K562 (cell line): ENCODE results near the gene SENP3. TPM values are rescaled to one million over a fixed set of nuclear protein-coding genes. Genes with fewer than 3 reads are reported as not detected.

Experiments
- PCBP1 ChIP-seq: fragments of 200-400 bp; formaldehyde crosslinking; IDR thresholded peaks from 2 replicates; pipeline ENCODE4 v1.6.1; 2018; ENCODE audit warnings: mild to moderate bottlenecking, low read depth, low read length; ENCODE audit not compliant: poor library complexity, severe bottlenecking
- RBFOX2 ChIP-seq: fragments of 200-400 bp; formaldehyde crosslinking; IDR thresholded peaks from 2 replicates; pipeline ENCODE4 v1.6.1; 2017; ENCODE audit warnings: low read depth, mild to moderate bottlenecking, low read length, moderate library complexity
- SIN3A ChIP-seq, 2 experiments: fragments of 150-350 bp in 1 of 2; IDR thresholded peaks; 2 replicates each; pipeline ENCODE4 v1.6.1; 2011 to 2016; ENCODE audit warnings: borderline replicate concordance in 2 of 2, low read depth in 2 of 2, low read length in 2 of 2, mild to moderate bottlenecking in 2 of 2, moderate library complexity in 2 of 2; ENCODE audit not compliant: control insufficient read depth in 1 of 2
- ZNF408 ChIP-seq: fragments of 250-450 bp; sonication (Bioruptor Pico); IDR thresholded peaks from 2 replicates; pipeline ENCODE4 v1.4.0; 2020; ENCODE audit warnings: low read depth, mild to moderate bottlenecking, moderate library complexity
- polyA plus RNA-seq, 8 experiments: library from polyadenylated mRNA; depleted of rRNA in 4 of 8; stranded (reverse) in 5 of 8; unstranded in 3 of 8; fragments of >200 nt; fragmentation: Nextera tagmentation in 2 of 8; fragmentation: Illumina TruSeq in 1 of 8; extraction: Ambion mirVana in 2 of 8; extraction: Trizol in 1 of 8; gene quantifications; 2 replicates each; pipeline versions ENCODE4 v1.2.1 to v1.2.3, GENCODE V29; 2011 to 2014; ENCODE audit warnings: inconsistent platforms in 1 of 8, missing spikeins in 1 of 8
- total RNA-seq, 7 experiments: library from RNA; depleted of rRNA in 6 of 7; stranded (reverse); fragments of >200 nt in 6 of 7; fragmentation: Illumina TruSeq in 2 of 7; extraction: Trizol in 2 of 7; gene quantifications; 2 replicates each; pipeline versions ENCODE4 v1.2.1 to v1.2.3, GENCODE V29; 2011 to 2021; ENCODE audit warnings: low replicate concordance in 1 of 7
- TF ChIP-seq, protein P1 (sequence below): sonication (generic); formaldehyde crosslinking; IDR thresholded peaks from 2 replicates; pipeline ENCODE4 v1.8.0; 2022; ENCODE audit warnings: missing genetic modification reagents, mild to moderate bottlenecking, borderline replicate concordance
- TF ChIP-seq, protein P2 (sequence below): sonication (generic); formaldehyde crosslinking; IDR thresholded peaks from 2 replicates; pipeline ENCODE4 v1.8.0; 2023; ENCODE audit warnings: mild to moderate bottlenecking, missing genetic modification reagents
- TF ChIP-seq, protein P3 (sequence below): fragments of 150-350 bp; IDR thresholded peaks from 2 replicates; pipeline ENCODE4 v1.6.1; 2014; ENCODE audit warnings: low read depth, mild to moderate bottlenecking, low read length, borderline replicate concordance
- TF ChIP-seq, protein P4 (sequence below), 2 experiments: fragments of 450-650 bp in 1 of 2; sonication (generic) in 1 of 2; formaldehyde crosslinking in 1 of 2; IDR thresholded peaks; 2 replicates each; pipeline versions ENCODE4 v1.7.1 to v1.9.0; 2016 to 2022; ENCODE audit warnings: inconsistent platforms in 1 of 2, mild to moderate bottlenecking in 1 of 2, missing genetic modification reagents in 1 of 2

The SENP3 gene
- total and polyA plus RNA-seq, 9 of the 15 experiments (the other 6 are each of a cell fraction or from before 2014, with no cell fraction given), result 0.63 to 102 (median 78.8) TPM

DNA sequence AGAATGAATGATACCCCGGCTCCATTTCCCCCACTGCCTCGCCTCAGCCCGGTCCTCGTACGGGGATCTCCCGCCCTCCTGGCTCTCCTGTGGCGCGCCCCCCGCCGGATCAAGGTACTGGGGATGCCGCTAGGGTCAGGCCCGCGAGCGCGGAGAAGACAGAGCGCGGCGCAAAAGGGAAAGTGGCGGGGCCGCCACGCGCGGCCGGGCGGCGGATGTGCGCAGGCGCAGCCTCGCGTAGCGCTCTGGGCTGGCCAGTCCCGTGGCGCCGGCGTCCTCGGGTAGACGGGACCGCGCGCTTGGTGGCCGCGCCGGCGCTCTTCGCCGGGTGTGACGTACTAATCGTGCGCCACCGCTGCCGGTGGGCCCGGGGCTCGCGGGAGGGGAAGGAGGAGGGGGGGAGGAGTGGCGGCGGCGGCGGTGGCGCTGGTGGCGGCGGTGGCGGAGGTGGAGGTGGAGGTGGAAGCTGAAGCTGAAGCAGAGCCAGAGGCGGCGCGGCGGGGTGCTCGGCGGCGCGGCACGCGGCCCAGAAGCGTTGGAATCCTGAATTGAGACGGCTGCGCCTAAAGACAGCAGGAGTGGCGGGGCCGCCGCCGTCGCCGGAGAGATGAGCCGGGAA is at the start of gene SENP3 (continued):
- TF ChIP-seq ZNF408, result no peak
- TF ChIP-seq, protein P1, sequence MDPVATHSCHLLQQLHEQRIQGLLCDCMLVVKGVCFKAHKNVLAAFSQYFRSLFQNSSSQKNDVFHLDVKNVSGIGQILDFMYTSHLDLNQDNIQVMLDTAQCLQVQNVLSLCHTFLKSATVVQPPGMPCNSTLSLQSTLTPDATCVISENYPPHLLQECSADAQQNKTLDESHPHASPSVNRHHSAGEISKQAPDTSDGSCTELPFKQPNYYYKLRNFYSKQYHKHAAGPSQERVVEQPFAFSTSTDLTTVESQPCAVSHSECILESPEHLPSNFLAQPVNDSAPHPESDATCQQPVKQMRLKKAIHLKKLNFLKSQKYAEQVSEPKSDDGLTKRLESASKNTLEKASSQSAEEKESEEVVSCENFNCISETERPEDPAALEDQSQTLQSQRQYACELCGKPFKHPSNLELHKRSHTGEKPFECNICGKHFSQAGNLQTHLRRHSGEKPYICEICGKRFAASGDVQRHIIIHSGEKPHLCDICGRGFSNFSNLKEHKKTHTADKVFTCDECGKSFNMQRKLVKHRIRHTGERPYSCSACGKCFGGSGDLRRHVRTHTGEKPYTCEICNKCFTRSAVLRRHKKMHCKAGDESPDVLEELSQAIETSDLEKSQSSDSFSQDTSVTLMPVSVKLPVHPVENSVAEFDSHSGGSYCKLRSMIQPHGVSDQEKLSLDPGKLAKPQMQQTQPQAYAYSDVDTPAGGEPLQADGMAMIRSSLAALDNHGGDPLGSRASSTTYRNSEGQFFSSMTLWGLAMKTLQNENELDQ (CRISPR knock-in tag), result no peak
- peak; percentile 41 for TF ChIP-seq PCBP1
- TF ChIP-seq, protein P2, sequence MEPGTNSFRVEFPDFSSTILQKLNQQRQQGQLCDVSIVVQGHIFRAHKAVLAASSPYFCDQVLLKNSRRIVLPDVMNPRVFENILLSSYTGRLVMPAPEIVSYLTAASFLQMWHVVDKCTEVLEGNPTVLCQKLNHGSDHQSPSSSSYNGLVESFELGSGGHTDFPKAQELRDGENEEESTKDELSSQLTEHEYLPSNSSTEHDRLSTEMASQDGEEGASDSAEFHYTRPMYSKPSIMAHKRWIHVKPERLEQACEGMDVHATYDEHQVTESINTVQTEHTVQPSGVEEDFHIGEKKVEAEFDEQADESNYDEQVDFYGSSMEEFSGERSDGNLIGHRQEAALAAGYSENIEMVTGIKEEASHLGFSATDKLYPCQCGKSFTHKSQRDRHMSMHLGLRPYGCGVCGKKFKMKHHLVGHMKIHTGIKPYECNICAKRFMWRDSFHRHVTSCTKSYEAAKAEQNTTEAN (CRISPR knock-in tag), result no peak
- peak; percentile 86 for TF ChIP-seq RBFOX2
- TF ChIP-seq, protein P3, sequence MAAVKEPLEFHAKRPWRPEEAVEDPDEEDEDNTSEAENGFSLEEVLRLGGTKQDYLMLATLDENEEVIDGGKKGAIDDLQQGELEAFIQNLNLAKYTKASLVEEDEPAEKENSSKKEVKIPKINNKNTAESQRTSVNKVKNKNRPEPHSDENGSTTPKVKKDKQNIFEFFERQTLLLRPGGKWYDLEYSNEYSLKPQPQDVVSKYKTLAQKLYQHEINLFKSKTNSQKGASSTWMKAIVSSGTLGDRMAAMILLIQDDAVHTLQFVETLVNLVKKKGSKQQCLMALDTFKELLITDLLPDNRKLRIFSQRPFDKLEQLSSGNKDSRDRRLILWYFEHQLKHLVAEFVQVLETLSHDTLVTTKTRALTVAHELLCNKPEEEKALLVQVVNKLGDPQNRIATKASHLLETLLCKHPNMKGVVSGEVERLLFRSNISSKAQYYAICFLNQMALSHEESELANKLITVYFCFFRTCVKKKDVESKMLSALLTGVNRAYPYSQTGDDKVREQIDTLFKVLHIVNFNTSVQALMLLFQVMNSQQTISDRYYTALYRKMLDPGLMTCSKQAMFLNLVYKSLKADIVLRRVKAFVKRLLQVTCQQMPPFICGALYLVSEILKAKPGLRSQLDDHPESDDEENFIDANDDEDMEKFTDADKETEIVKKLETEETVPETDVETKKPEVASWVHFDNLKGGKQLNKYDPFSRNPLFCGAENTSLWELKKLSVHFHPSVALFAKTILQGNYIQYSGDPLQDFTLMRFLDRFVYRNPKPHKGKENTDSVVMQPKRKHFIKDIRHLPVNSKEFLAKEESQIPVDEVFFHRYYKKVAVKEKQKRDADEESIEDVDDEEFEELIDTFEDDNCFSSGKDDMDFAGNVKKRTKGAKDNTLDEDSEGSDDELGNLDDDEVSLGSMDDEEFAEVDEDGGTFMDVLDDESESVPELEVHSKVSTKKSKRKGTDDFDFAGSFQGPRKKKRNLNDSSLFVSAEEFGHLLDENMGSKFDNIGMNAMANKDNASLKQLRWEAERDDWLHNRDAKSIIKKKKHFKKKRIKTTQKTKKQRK, result no peak
- peak in 1 of 2 experiments; percentile 61; a peak in 1 of 4 replicates for TF ChIP-seq SIN3A (IDR thresholded peaks at IDR 0.05; ENCODE audit: borderline replicate concordance in 2 of 2, control insufficient read depth in 1 of 2, low read depth in 2 of 2, low read length in 2 of 2)
- TF ChIP-seq, protein P4, sequence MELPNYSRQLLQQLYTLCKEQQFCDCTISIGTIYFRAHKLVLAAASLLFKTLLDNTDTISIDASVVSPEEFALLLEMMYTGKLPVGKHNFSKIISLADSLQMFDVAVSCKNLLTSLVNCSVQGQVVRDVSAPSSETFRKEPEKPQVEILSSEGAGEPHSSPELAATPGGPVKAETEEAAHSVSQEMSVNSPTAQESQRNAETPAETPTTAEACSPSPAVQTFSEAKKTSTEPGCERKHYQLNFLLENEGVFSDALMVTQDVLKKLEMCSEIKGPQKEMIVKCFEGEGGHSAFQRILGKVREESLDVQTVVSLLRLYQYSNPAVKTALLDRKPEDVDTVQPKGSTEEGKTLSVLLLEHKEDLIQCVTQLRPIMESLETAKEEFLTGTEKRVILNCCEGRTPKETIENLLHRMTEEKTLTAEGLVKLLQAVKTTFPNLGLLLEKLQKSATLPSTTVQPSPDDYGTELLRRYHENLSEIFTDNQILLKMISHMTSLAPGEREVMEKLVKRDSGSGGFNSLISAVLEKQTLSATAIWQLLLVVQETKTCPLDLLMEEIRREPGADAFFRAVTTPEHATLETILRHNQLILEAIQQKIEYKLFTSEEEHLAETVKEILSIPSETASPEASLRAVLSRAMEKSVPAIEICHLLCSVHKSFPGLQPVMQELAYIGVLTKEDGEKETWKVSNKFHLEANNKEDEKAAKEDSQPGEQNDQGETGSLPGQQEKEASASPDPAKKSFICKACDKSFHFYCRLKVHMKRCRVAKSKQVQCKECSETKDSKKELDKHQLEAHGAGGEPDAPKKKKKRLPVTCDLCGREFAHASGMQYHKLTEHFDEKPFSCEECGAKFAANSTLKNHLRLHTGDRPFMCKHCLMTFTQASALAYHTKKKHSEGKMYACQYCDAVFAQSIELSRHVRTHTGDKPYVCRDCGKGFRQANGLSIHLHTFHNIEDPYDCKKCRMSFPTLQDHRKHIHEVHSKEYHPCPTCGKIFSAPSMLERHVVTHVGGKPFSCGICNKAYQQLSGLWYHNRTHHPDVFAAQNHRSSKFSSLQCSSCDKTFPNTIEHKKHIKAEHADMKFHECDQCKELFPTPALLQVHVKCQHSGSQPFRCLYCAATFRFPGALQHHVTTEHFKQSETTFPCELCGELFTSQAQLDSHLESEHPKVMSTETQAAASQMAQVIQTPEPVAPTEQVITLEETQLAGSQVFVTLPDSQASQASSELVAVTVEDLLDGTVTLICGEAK (IDR thresholded peaks at IDR 0.05), result no peak
- TF ChIP-seq, protein P4 (CRISPR knock-in tag; IDR thresholded peaks at IDR 0.05), result no peak
